Measurements from ENCODE around the gene PGP. TPM values are rescaled to one million over a fixed set of nuclear protein-coding genes. Genes with fewer than 3 reads are reported as not detected.

The PGP gene
- total RNA-seq, 1 experiment from 2014 or later = 38.3 TPM

GRCh38 chr16:2216330-2216729 lies 1.7 kb upstream of the PGP start:
- Mint-ChIP-seq H3K27me3 (ENCODE audit: low read depth) (no peaks in the 10 kb centered on the region), H3K27ac (peak overlapping the region in 2 of 3 experiments; percentile 72 to 82; a peak in 1 of 7 replicates), H3K36me3 (ENCODE audit: insufficient read depth in 1 of 3, low read depth in 3 of 3) (peaks cover 9 to 19% (median 17%) of the 10 kb centered on the region in 3 experiments; a peak in 6 of 7 replicates), H3K4me3 (peak overlapping the region; percentile 78 to 92; a peak in 4 of 5 replicates), H3K9me3 (no peaks in the 10 kb centered on the region), H3K4me1 (peaks cover 13 to 18% of the 10 kb centered on the region in 2 experiments)
- no peak overlapping the region for H3K4ac ChIP-seq (ENCODE audit: low read depth, low read length)
- no peak overlapping the region for H4K5ac ChIP-seq (ENCODE audit: insufficient read length, low read depth, low read length)
- no peak overlapping the region for H2BK15ac ChIP-seq (ENCODE audit: low read depth, low read length)
- H2BK20ac ChIP-seq (ENCODE audit: low read depth, low read length, poor library complexity, severe bottlenecking) = no peak overlapping the region
- H3K79me2 ChIP-seq (ENCODE audit: insufficient read depth, low read length) = peaks cover 6% of the 10 kb centered on the region; the same call in 1 of the 2 replicates
- H2AK5ac ChIP-seq (ENCODE audit: insufficient read length, low read length) = no peak overlapping the region
- no CpG with 5 or more reads among the region's 4 CpGs for WGBS (ENCODE audit: extremely low coverage, insufficient read length, low lambda C conversion rate)
- H3K23me2 ChIP-seq (ENCODE audit: insufficient read length, low read depth, low read length, poor library complexity, severe bottlenecking) = peaks cover 8% of the 10 kb centered on the region
- H3K23ac ChIP-seq (ENCODE audit: insufficient read length, low read depth, low read length) = no peak overlapping the region
- H3K4me2 ChIP-seq (ENCODE audit: insufficient read depth, insufficient read length, low read length) = peak overlapping the region; percentile 26
- H3K14ac ChIP-seq (ENCODE audit: insufficient read depth, low read length) = no peak overlapping the region
- no peak overlapping the region for H4K91ac ChIP-seq (ENCODE audit: insufficient read length, low read depth, low read length)
- H3K9ac ChIP-seq (ENCODE audit: extremely low read depth, insufficient read length, low read length) = peak overlapping the region; percentile 67
- no peaks in the 10 kb centered on the region for H3K4me1 ChIP-seq (ENCODE audit: insufficient read depth, low read length)
- no peak overlapping the region for H3T11ph ChIP-seq (ENCODE audit: low read length)
- H3K18ac ChIP-seq (ENCODE audit: insufficient read length, low read depth, low read length) = peak overlapping the region; percentile 60
- H2AFZ ChIP-seq (ENCODE audit: low read length) = no peak overlapping the region
- peaks cover 6% of the 10 kb centered on the region for H3K79me1 ChIP-seq (ENCODE audit: insufficient read depth, low read depth, low read length, poor library complexity, severe bottlenecking)
- H2BK120ac ChIP-seq (ENCODE audit: low read depth, low read length, poor library complexity, severe bottlenecking) = no peak overlapping the region
- no peak overlapping the region for H2BK12ac ChIP-seq (ENCODE audit: insufficient read length, low read depth, low read length)
- H2BK5ac ChIP-seq (ENCODE audit: insufficient read length, low read length) = no peak overlapping the region
- DNase-seq = no peak
- no peaks in the 10 kb centered on the region for H4K20me1 ChIP-seq (ENCODE audit: control insufficient read depth, insufficient read depth, insufficient read length)
- no peaks in the 10 kb centered on the region; the same call in 1 of the 2 replicates for H3K27me3 ChIP-seq (ENCODE audit: insufficient read depth, low read length)
- H3K9me3 ChIP-seq (ENCODE audit: control insufficient read depth, low read depth, low read length) = no peaks in the 10 kb centered on the region
- no peak for TF ChIP-seq CTCF (conservative IDR thresholded peaks at IDR 0.05)
- no peak overlapping the region for H3K27ac ChIP-seq (ENCODE audit: insufficient read length, low read depth, low read length)
- H4K8ac ChIP-seq (replicated peaks; ENCODE audit: insufficient read length, low read depth, low read length) = no peak overlapping the region
- no peak overlapping the region for H3K56ac ChIP-seq (ENCODE audit: insufficient read length, low read depth, low read length)

Data from H9 (cell line).